ENCODE measurements around the gene STUM.
"Not testable (repeated sequence)": the region's sequence is repeated elsewhere in the genome, so short reads cannot be mapped to it uniquely, and the experiment has no call there.

The STUM gene

GRCh38 chr1:226627924-226628611, 79.5 kb downstream of the STUM start:
- no peak for DNase-seq (ENCODE audit: low spot score)

- no peak for DNase-seq (ENCODE audit: low spot score)
These were observed 80.1 kb downstream of the STUM start for GRCh38 chr1:226628612-226629155.

GRCh38 chr1:226629210-226629895, 80.8 kb downstream of the STUM start:
- no peak for DNase-seq (ENCODE audit: low spot score)

- no peak for DNase-seq (ENCODE audit: low spot score)
These were observed 81.5 kb downstream of the STUM start for GRCh38 chr1:226629896-226630550.

GRCh38 chr1:226630592-226630991, 82.0 kb downstream of the STUM start:
- DNase-seq (ENCODE audit: low spot score), result no peak

GRCh38 chr1:226631229-226632000, 82.9 kb downstream of the STUM start:
- no peak for DNase-seq (ENCODE audit: low spot score)

- no peak for DNase-seq (ENCODE audit: low spot score)
These were observed 83.8 kb downstream of the STUM start for GRCh38 chr1:226632169-226632879.

GRCh38 chr1:226632922-226633351, 84.4 kb downstream of the STUM start:
- no peak for DNase-seq (ENCODE audit: low spot score)

- no peak for DNase-seq (ENCODE audit: low spot score)
These were observed 85.1 kb downstream of the STUM start for GRCh38 chr1:226633541-226634165.

- peak; percentile 78 for DNase-seq (ENCODE audit: low spot score)
These were observed 85.6 kb downstream of the STUM start for GRCh38 chr1:226634166-226634588.

GRCh38 chr1:226634611-226635246, 86.2 kb downstream of the STUM start:
- DNase-seq (ENCODE audit: low spot score), result no peak

- peak; percentile 36 for DNase-seq (ENCODE audit: low spot score)
These were observed 86.9 kb downstream of the STUM start for GRCh38 chr1:226635456-226635941.

GRCh38 chr1:226636847-226637096, 88.2 kb downstream of the STUM start:
- no peak for DNase-seq (ENCODE audit: low spot score)

- DNase-seq (ENCODE audit: low spot score), result no peak
These were observed 88.8 kb downstream of the STUM start for GRCh38 chr1:226637147-226637935.

- no peak for DNase-seq (ENCODE audit: low spot score)
These were observed 89.5 kb downstream of the STUM start for GRCh38 chr1:226638001-226638601.

- no peak for DNase-seq (ENCODE audit: low spot score)
These were observed 90.0 kb downstream of the STUM start for GRCh38 chr1:226638608-226639007.

- not testable (repeated sequence) for DNase-seq (ENCODE audit: low spot score)
These were observed 90.6 kb downstream of the STUM start for GRCh38 chr1:226639206-226639605.

- no peak for DNase-seq (ENCODE audit: low spot score)
These were observed 91.1 kb downstream of the STUM start for GRCh38 chr1:226639631-226640061.
